Right hindlimb (tissue), 1 donor: ENCODE measurements around the gene TMEM11.
"Not testable (repeated sequence)": the region's sequence is repeated elsewhere in the genome, so short reads cannot be mapped to it uniquely, and the experiment has no call there.

ENCODE experiments used
- DNase-seq: peaks from one replicate; pipeline ENCODE4 v3.0.0-alpha.2; 2018

TMEM11 gene

DNA sequence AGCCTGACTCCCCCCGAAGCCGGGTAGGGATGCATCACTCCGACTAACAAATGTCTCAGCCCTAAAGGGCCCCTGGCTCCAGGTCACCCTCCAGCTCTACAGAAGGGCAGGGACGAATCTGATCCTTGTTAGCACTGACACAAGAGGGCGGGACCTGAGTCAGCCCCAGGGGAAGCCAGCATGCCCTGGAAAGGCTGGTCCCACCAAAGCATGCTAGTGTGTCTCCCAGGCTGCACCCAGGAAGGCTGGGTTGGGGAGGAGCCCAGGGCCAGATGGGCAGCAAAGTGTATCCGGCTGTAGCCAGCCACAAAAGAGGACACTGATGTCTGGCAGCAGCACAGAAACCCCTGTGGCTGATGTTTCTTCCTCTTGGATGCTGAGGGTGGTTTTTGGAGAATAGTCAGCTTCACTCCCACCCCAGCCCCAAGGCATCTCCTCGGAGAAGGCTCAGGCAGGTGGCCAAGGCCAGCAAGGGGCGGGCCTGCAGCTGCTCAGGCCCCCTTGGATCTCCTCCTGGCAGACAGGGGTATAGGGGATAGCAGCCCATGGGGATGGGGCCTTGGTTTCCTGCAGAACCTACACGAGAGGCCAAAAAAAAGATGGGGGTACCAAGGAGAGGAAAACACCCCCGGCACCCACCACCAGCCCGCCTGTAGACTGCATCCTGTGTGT lies 28.2 kb upstream of the TMEM11 start:
- no peak for DNase-seq

DNA sequence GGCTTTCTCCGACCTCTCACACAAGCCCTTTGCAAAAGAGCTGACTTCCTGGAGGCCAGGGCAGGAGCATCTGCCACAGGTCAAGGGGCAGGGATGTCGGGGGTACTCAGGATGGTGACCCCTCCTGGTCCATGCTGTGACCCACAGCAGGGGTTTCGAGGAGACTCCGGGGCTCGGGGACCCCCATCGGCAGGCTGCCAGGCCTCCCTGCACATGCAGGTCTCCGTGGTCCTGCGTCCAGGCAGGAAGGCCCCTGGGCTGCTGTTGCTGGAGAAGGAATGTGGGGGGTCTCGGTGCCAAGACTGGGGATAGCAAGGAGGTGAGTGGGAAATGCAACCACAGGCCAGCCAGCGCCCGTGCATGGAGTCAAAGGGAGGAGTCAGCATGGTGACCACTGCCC lies 27.6 kb upstream of the TMEM11 start:
- no peak for DNase-seq

- DNase-seq, result no peak
These were observed 26.6 kb upstream of the TMEM11 start for GRCh38 chr17:21240369-21241055.

- no peak for DNase-seq
These were observed 25.9 kb upstream of the TMEM11 start for GRCh38 chr17:21239680-21240368.

GRCh38 chr17:21235921-21236320 lies 22.0 kb upstream of the TMEM11 start:
- DNase-seq, result no peak

DNA sequence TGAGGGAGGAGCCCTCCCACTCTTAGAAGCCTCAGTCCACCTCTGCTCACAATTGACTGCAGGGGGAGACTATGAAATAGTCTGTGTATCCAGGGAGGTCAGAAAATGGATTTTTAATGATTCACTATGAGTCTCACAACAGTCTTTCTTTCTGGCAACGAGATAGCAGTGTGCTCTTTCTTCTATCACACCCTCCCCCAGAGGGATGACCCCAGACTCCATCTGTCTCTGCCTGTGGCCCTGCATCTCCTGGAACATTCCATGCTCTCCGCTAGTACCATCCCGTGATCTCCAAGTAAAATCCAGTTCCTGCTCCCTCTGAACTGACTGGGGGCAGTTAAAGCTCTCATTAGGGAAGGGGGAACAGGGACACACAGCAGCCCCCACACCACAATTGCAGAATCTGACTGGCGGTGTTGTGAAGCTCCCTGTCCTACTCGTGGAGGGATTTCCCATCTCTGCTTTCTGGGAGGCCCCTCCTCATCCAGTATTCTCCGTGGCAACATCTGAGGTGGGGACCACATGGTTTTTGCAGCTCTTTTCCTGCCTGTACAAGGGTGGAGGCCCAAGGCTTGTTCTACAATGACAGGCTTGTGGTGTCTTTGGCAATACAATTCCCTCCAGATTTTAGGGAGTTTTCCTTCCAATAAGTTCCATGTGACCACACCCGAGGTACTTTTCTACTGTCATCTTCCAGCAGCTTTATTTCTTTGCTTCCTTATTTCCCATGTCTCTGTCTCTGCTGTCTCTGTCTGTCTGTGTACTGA lies 19.8 kb upstream of the TMEM11 start:
- no peak for DNase-seq

DNA sequence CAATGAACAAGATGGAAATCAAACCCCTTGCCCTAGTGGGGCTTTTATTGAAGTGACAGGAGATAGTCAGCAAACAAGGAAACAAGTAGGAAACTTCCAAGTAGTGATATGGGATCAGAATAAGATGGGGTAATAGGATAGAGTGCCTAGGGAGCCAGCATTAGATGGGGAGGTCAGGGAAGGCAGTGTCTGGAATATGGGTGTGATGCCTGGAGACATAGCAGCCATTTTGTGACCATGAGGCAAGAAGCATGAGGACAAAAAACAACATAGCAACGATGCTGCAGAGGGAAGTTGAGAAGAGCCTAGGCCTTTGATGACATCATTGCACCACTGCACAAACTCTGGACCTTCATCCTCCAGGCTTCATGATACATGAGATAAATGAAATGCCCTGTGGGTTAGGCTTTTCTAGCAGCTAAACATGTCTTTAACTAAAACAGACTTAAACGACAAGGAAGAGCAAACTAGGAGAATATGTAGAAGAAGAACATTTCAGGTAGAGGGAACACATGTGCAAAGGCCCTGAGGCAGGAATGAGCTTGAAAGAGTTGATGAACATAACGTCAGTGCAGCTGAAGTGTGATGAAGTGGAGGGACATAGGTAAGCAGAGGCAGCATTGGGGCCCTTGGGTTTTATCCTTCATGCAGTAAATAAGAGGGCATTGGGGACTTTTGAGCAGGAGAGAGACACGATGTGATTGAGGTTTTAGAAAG lies 18.2 kb upstream of the TMEM11 start:
- no peak for DNase-seq

DNA sequence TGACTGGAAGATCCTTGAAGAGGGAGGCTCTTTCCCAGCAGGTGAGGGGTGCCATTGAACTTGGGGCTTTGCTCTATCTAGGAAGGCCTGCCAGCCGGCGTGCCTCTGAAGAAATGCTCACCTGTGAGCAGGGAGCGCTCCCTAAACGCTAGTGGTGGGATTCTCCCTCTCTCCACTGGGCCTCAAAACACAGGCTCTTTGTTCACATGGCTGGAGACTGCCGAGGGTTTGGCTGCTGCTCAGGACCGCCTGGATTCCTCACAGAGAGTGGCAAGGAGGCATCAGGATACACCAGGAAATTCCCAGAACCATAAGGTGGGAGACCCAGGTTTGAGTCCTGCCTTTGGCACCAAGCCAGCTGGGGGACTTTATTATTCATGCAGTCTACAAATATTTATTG lies 17.6 kb upstream of the TMEM11 start:
- DNase-seq, result no peak

DNA sequence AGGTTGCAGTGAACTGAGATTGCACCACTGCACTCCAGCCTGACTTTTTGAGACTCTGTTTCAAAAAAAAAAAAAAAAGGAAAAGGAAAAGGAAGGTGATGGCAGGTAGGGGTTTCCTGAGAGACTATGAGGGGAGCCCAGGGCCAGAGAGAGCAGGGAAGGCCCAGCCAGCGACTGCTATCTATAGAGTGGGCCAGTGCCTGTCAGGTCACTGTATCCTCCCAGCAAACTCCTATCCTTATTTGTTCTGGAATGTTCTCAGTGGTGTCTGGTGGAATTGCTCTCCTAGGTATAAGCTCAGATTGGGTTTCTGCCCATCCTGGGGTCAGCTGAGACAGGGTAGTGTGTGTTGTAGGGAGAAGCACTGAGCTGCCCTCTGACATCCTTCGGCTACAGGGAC lies 14.9 kb upstream of the TMEM11 start:
- no peak for DNase-seq

- DNase-seq, result no peak
These were observed 14.2 kb upstream of the TMEM11 start for GRCh38 chr17:21228111-21228510.

DNA sequence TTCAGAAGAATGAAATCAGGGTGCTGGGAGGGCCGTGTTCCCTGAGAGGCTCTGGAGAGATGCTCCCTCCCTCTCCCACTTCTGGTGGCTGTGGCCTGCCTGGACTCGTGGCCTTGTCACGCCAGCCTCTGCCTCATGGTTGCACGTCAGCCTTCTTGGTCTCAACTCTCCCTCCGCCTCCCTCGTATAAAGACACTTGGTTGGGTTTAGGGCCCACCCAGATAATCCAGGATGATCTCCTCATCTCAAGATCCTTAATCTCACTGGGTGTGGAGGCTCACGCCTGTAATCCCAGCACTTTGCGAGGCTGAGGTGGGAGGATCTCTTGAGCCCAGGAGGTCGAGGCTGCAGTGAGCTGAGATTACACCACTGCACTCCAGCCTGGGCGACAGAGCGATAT lies 13.3 kb upstream of the TMEM11 start:
- DNase-seq, result not testable (repeated sequence)

- DNase-seq, result no peak
These were observed 9.1 kb upstream of the TMEM11 start for GRCh38 chr17:21223086-21223485.

DNA sequence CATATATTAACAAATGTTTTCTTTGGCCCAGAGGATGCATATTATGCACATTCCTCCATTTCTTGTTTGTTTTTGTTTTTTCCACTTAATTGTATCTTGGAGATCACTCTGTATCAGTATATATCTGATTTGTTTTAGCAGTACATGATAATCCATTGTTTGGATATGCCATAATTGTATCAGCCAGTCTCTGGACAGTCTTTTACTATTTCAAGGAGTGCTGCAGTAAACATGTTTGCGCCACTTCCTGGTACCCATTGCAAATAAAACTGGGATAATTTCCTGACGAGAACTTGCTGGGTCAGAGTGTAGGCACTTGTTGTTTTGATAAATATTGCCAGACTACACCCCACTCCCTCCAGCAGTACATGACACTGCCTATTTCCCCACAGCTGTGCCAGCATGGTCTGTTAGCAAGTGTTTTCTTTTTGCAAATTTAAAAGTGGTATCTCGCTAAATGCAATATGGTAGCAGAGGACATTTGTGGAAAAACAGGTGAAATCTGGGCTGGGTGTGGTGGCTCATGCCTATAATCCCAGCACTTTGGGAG lies 4.9 kb upstream of the TMEM11 start:
- DNase-seq, result no peak

DNA sequence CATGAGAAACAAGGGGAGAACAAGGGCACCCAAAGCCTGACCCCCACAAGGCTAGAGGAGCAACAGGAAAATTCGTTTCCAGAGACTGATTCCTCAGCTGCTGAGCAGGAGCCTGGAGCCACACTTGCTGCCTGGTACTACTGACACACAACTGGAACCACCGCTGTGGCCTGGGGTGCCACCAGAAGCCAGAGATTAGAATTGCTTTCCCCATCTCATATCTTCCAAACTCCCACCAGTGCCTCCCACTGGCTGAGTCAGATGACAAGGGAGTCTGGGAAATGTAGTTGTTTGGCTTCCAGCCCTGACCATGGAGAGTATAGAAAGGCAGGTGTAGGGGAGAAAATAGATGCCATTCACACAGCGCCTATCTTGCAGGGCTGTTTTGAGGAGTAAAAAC lies 4.1 kb upstream of the TMEM11 start:
- DNase-seq, result no peak

DNA sequence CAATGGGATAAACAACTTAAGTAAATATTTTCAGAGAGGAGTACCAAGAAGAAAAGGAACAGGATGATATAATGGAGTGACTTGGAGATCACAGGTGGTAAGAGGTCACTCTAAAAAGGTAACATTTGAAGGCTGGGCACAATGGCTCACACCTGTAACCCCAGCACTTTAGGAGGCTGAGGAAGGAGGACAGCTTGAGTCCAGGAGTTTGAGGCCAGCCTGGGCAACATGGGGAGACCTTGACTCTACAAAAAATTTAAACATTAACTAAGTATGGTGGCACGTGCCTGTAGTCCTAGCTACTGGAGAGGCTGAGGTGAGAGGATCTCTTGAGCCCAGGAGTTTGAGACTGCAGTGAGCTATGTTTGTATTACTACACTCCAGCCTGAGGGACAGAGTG lies 3.4 kb upstream of the TMEM11 start:
- DNase-seq, result no peak

DNA sequence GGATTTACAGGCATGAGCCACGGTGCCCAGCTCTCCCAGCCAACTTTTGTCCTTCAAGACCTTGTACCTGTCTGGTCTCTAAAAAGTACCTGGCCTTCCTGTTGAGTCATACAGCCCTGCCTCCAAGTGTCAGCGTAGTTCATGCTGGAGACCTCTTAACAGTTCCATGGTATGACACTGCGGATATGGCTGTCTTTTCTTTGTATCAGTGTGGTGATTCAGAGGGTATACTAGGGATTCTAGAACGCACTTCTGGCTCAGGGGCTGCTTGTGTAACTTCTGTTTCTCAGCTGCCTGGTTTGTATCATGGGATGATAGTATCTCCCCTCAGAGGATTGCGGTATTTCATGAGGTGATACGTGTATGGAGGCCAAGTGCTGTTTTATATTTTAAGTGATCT lies 2.0 kb upstream of the TMEM11 start:
- no peak for DNase-seq

DNA sequence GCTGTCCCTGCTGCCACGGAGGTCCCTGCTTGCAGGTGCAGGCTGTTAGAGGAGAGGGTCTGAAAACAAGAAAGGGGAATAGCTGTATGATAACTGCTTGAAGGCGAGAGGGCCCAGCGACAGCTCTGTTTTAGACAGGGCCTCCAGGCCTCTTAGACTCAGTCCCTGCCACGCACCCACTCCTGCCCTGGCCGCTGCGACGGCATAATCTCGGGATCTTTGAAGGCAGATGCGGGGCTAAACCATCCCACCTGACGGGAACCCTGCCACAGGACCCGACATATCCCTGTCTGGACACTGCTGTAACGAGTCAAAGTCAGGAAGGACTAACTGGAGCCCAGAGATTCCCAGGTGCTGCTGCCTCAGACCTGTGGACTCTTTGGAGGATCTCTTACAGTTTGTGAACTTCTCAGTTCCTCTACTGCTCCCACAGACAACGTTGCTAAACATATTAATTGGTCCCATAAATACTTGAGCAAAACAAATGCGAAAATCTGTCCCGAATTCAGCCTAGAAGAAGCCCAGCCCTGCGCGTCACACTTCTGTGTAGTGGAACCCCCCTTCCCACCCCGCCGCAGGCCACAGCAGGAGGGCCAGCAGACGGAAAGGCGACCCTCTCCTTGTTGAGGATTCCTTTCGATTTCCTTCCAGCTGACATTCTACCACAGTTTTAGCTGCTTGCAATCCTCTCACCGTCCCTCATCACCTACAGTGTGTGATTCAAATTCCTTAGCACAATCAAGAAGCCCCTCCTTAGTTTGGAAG lies 998 bp upstream of the TMEM11 start:
- DNase-seq, result no peak

DNA sequence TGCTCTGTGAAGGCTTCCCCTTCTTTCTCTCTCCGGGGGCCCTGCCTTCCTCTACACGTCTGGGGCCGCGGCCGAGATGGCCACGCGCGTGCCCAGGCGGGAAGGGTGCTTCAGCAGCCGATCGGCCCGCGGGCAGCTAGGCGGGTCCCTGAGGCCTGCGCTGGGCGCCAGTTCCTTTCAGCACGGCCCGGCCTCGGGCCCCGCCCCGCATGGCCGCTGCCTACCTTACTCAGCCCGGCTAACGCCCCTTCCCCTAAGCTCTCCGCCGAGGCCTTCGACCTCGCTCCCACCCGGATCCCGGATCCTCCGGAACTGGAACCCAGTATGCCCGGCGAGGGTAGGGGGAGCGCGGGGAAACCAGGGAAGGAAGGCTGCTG lies 335 bp downstream of the TMEM11 start:
- DNase-seq, result no peak

GRCh38 chr17:21212826-21213637 lies 929 bp downstream of the TMEM11 start:
- DNase-seq, result no peak

DNA sequence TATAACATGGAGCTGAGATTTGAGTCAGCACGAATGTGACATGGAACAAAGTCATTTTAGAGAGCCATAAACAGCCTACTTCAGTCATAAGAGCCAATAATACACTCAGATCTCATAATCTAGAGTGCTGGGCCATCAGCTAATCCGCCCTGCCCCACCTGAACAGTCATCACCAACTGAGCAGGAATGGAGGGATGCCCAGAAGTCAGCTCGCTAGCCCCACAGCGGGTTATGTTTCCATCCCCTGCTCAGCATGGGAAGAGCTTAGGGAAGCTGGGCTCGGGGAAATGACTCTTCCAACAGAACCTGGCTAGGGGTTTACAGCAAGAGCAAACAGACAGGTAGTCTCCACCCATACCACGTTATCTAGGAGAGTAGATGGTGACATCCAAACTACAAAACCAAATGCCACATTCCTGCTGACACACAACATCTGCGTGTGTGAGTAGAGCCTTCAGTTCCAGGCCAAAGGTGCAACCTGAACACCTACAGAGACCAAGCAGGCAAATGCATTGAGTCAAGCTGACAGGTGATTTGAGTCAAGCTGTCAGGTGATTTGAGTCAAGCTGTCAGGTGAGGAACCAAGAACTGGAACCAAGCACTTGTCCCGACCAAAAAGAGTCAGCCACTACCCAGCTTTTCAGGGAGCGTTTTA lies 2.0 kb downstream of the TMEM11 start:
- DNase-seq, result no peak
